22Rv1 (cell line): ENCODE results near the gene PARP16.
A peak's percentile ranks its signal among the peaks of the same experiment; 100 is the strongest.

Source experiments
- H3K27ac ChIP-seq: fragments of 450-650 bp; 2 replicates; pipeline ENCODE4 v1.5.1; 2017
- CTCF ChIP-seq: fragments of 450-650 bp; IDR thresholded peaks from 2 replicates; pipeline ENCODE4 v1.5.1; 2017; ENCODE audit warnings: mild to moderate bottlenecking
- ZFX ChIP-seq: fragments of 450-650 bp; IDR thresholded peaks from 2 replicates; pipeline ENCODE4 v1.6.1; 2017; ENCODE audit warnings: antibody characterized with exemption, borderline replicate concordance

Gene PARP16

GRCh38 chr15:65303687-65304380, 17.2 kb upstream of the PARP16 start:
- TF ChIP-seq ZFX (no peak), CTCF (no peak; the same call in none of the 2 replicates)
- H3K27ac ChIP-seq: peak overlapping the region; percentile 93

- 0 out of 2 replicates have a peak overlapping the region, but pooled peaks have one; percentile 8 for H3K27ac ChIP-seq
- TF ChIP-seq CTCF (no peak), ZFX (no peak)
Measured at GRCh38 chr15:65302061-65302460, 15.4 kb upstream of the PARP16 start.

- H3K27ac ChIP-seq: no peak overlapping the region
- TF ChIP-seq ZFX: no peak
- TF ChIP-seq CTCF: no peak
Measured at GRCh38 chr15:65300924-65301441, 14.3 kb upstream of the PARP16 start.

- H3K27ac ChIP-seq: no peak overlapping the region
- TF ChIP-seq CTCF: no peak
- TF ChIP-seq ZFX: no peak
Measured at GRCh38 chr15:65298731-65299130, 12.0 kb upstream of the PARP16 start.

- H3K27ac ChIP-seq: 0 out of 2 replicates have a peak overlapping the region, but pooled peaks have one; percentile 8
Measured at GRCh38 chr15:65292938-65293518, 6.3 kb upstream of the PARP16 start.

GRCh38 chr15:65290228-65290627, 3.5 kb upstream of the PARP16 start:
- no peak overlapping the region for H3K27ac ChIP-seq
- TF ChIP-seq ZFX: no peak
- no peak for TF ChIP-seq CTCF

More at GRCh38 chr15:65292938-65293518, 6.3 kb upstream of the PARP16 start:
- no peak for TF ChIP-seq CTCF
- TF ChIP-seq ZFX: no peak
